Fibroblast of skin of abdomen (primary cell): ENCODE results near the gene GNAO1.
"Not testable (repeated sequence)": the region's sequence is repeated elsewhere in the genome, so short reads cannot be mapped to it uniquely, and the experiment has no call there.

Experiments used
- DNase-seq: peaks from one replicate; pipeline ENCODE4 v3.0.0-alpha.2; 2013

Gene GNAO1

GRCh38 chr16:56368545-56368944 lies 177.3 kb downstream of the GNAO1 start:
- no peak for DNase-seq

- no peak for DNase-seq
Measured at GRCh38 chr16:56369202-56369601, 177.9 kb downstream of the GNAO1 start.

GRCh38 chr16:56370185-56370874 lies 179.0 kb downstream of the GNAO1 start:
- DNase-seq: peak; percentile 31

- DNase-seq: no peak
Measured at GRCh38 chr16:56370875-56371659, 179.8 kb downstream of the GNAO1 start.

- DNase-seq: no peak
Measured at GRCh38 chr16:56371660-56371937, 180.3 kb downstream of the GNAO1 start.

- DNase-seq: no peak
Measured at GRCh38 chr16:56372013-56372634, 180.8 kb downstream of the GNAO1 start.

- no peak for DNase-seq
Measured at GRCh38 chr16:56373003-56373402, 181.7 kb downstream of the GNAO1 start.

- not testable (repeated sequence) for DNase-seq
Measured at GRCh38 chr16:56375792-56376191, 184.5 kb downstream of the GNAO1 start.

GRCh38 chr16:56379044-56379443 lies 187.8 kb downstream of the GNAO1 start:
- DNase-seq: not testable (repeated sequence)

GRCh38 chr16:56380778-56381485 lies 189.6 kb downstream of the GNAO1 start:
- not testable (repeated sequence) for DNase-seq

- DNase-seq: no peak
Measured at GRCh38 chr16:56382459-56382858, 191.2 kb downstream of the GNAO1 start.

GRCh38 chr16:56382901-56383355 lies 191.6 kb downstream of the GNAO1 start:
- peak; percentile 66 for DNase-seq

- DNase-seq: no peak
Measured at GRCh38 chr16:56384074-56384721, 192.9 kb downstream of the GNAO1 start.

GRCh38 chr16:56387396-56387795 lies 196.1 kb downstream of the GNAO1 start:
- peak; percentile 68 for DNase-seq

- DNase-seq: peak; percentile 46
Measured at GRCh38 chr16:56388209-56388608, 196.9 kb downstream of the GNAO1 start.

GRCh38 chr16:56389554-56389953 lies 198.3 kb downstream of the GNAO1 start:
- DNase-seq: peak; percentile 98

GRCh38 chr16:56396724-56397123 lies 205.4 kb downstream of the GNAO1 start:
- DNase-seq: not testable (repeated sequence)

- no peak for DNase-seq
Measured at GRCh38 chr16:56399047-56399446, 207.8 kb downstream of the GNAO1 start.

- no peak for DNase-seq
Measured at GRCh38 chr16:56399486-56399885, 208.2 kb downstream of the GNAO1 start.

GRCh38 chr16:56400458-56400857 lies 209.2 kb downstream of the GNAO1 start:
- no peak for DNase-seq

- DNase-seq: no peak
Measured at GRCh38 chr16:56401482-56401881, 210.2 kb downstream of the GNAO1 start.

GRCh38 chr16:56405977-56406672 lies 214.8 kb downstream of the GNAO1 start:
- DNase-seq: no peak
